Stimulated activated CD4-positive, alpha-beta T cell treated with anti-CD3 and anti-CD28 coated beads, Interleukin-12 subunit alpha, Interleukin-12 subunit beta, amount 100 ng/mL, for 24 hours (primary cell): ENCODE data around the gene NUDT14.

Experiments
- DNase-seq, 2 experiments: peaks; one replicate each; pipeline ENCODE4 v3.0.0-alpha.2; 2020; ENCODE audit warnings: low read depth in 2 of 2

Gene NUDT14

GRCh38 chr14:105199093-105199492, 18.0 kb upstream of the NUDT14 start:
- DNase-seq, result no peak

GRCh38 chr14:105198588-105198987, 17.5 kb upstream of the NUDT14 start:
- no peak for DNase-seq

- DNase-seq, result no peak
These were observed 16.1 kb upstream of the NUDT14 start for GRCh38 chr14:105197211-105197641.

- no peak for DNase-seq
These were observed 15.3 kb upstream of the NUDT14 start for GRCh38 chr14:105196265-105196960.

GRCh38 chr14:105195522-105196264, 14.6 kb upstream of the NUDT14 start:
- DNase-seq, result no peak

- DNase-seq, result no peak
These were observed 13.9 kb upstream of the NUDT14 start for GRCh38 chr14:105195051-105195450.

- DNase-seq, result peak in 1 of 2 experiments; percentile 22
These were observed 13.0 kb upstream of the NUDT14 start for GRCh38 chr14:105193916-105194782.

GRCh38 chr14:105192866-105193731, 12.0 kb upstream of the NUDT14 start:
- DNase-seq, result no peak

- no peak for DNase-seq
These were observed 6.9 kb upstream of the NUDT14 start for GRCh38 chr14:105187935-105188524.

GRCh38 chr14:105187116-105187515, 6.0 kb upstream of the NUDT14 start:
- no peak for DNase-seq

GRCh38 chr14:105185973-105186372, 4.9 kb upstream of the NUDT14 start:
- DNase-seq, result no peak

- DNase-seq, result no peak
These were observed 3.9 kb upstream of the NUDT14 start for GRCh38 chr14:105185001-105185400.

GRCh38 chr14:105184461-105184860, 3.3 kb upstream of the NUDT14 start:
- DNase-seq, result no peak

GRCh38 chr14:105182296-105183020, 1.3 kb upstream of the NUDT14 start:
- DNase-seq, result no peak

GRCh38 chr14:105181549-105182295, 610 bp upstream of the NUDT14 start:
- no peak for DNase-seq

GRCh38 chr14:105179191-105179590, 1.9 kb downstream of the NUDT14 start:
- no peak for DNase-seq

GRCh38 chr14:105178868-105179140, 2.3 kb downstream of the NUDT14 start:
- no peak for DNase-seq

- no peak for DNase-seq
These were observed 2.8 kb downstream of the NUDT14 start for GRCh38 chr14:105178069-105178867.

- DNase-seq, result no peak
These were observed 4.0 kb downstream of the NUDT14 start for GRCh38 chr14:105177082-105177481.
